BLaER1 treated with 17β-estradiol and CSF1 and Interleukin-3, amounts not matched to agents 10 nM and 100 nM (cell line): ENCODE data around the gene PLAA.

ENCODE experiments used
- H3K27ac ChIP-seq, 11 experiments: shearing (Covaris generic); formaldehyde crosslinking; 2 replicates each; pipeline ENCODE4 v1.8.1; 2022
- H3K27me3 ChIP-seq, 11 experiments: shearing (Covaris generic); formaldehyde crosslinking; 2 replicates each; pipeline ENCODE4 v1.8.1; 2022
- H3K36me3 ChIP-seq, 11 experiments: shearing (Covaris generic); formaldehyde crosslinking; 2 replicates each; pipeline ENCODE4 v1.8.1; 2022
- H3K4me1 ChIP-seq, 10 experiments: shearing (Covaris generic); formaldehyde crosslinking; 2 replicates each; pipeline ENCODE4 v1.8.1; 2022
- H3K4me2 ChIP-seq, 11 experiments: shearing (Covaris generic); formaldehyde crosslinking; 2 replicates each; pipeline ENCODE4 v1.8.1; 2022
- H3K4me3 ChIP-seq, 10 experiments: shearing (Covaris generic); formaldehyde crosslinking; 2 replicates each; pipeline ENCODE4 v1.8.1; 2022
- H3K9ac ChIP-seq, 11 experiments: shearing (Covaris generic); formaldehyde crosslinking; 2 replicates each; pipeline ENCODE4 v1.8.1; 2022
- H3K9me3 ChIP-seq, 11 experiments: shearing (Covaris generic); formaldehyde crosslinking; replicated peaks in 1 of 11; 2 replicates each; pipeline ENCODE4 v1.8.1; 2022
- H4K20me1 ChIP-seq, 11 experiments: shearing (Covaris generic); formaldehyde crosslinking; 2 replicates each; pipeline ENCODE4 v1.8.1; 2022
- Cebpa-rat ChIP-seq, 11 experiments: shearing (Covaris generic); IDR thresholded peaks; 2 replicates each; pipeline ENCODE4 v1.8.1; 2022

Gene PLAA

DNA sequence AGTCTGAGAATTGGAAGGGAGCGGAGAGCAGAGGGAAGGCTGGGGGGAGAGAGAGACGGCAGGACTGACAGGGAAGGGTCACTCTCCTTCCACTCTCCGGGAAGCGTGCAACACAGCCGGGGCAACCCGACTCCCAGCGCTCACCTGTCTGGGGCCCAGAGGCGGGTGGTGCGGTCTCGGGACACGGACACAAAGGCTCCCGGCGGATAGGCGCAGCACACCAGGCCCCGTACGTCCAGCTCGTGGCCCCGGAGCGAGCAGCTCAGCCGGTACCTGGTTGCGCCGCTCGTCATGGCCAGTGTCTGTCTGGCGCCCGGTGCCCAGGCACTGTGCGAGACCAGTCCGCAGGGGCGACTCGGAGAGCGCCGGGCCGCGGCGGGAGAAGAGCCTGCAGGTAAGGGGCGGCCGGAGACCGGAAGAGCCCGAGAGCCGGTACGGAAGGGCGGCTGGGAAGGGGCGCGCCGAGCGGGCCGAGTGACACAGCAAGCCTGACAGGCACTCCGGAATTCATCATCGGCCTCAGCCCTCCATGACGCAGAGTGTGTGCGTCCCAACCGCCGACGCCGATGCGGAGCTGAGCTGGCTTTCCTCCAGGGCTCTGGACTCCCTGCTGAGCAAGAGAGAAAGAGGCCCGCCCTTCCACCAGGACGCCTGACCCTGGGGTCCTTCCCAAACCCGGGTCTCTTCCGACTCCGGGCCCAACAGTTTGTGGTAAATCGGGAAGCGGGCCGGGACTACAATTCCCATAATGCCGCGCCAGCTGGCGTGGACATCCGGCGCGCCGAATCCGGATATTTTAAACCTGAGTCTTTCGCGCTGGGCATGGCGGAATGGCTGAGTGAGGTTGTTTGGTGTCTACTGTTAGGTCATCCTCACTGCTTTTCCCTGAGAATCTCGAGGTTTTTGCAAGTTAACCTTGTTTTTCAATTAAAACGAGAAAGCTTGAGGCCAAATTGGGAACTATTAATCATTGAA lies at the start of gene PLAA:
TSS of gene PLAA (minus strand) at position 490 of the 975 bp plus-strand sequence. CDS start at position 293, 197 bp downstream.
- H3K4me1 ChIP-seq: peaks cover 9 to 33% (median 22%) of the 10 kb centered on the region in 10 experiments; a peak in 19 of 20 replicates
- H3K4me3 ChIP-seq: peak within 1 kb of the TSS; percentile 91 to 100 (median 96)
- H3K36me3 ChIP-seq: peaks cover 10 to 33% (median 23%) of the 10 kb centered on the region in 11 experiments; a peak in 21 of 22 replicates

DNA sequence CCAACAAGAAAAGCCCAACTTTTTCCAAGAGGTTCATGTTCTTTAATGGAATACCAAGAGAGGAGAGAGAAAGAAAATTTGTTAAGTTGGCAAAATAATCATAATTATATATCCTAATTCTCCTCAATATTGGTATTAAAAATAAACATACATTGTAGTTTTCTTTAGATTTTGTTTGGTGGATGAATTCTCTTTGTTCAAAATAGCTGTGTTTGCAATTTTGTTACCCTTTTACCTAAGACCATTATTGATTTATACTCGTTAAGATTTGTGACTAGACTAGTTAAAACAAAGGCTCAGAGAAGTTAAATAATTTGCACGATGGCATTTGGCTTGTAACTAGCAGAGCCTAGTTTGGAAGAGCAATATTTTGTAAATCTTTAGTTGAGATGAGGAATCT lies 48.8 kb upstream of the PLAA start:
- Histone ChIP-seq H3K27ac (no peak overlapping the region), H3K4me1 (no peaks in the 10 kb centered on the region), H4K20me1 (no peaks in the 10 kb centered on the region), H3K9ac (no peak overlapping the region), H3K4me3 (no peak overlapping the region), H3K27me3 (no peaks in the 10 kb centered on the region), H3K36me3 (no peaks in the 10 kb centered on the region), H3K4me2 (no peak overlapping the region), H3K9me3 (no peaks in the 10 kb centered on the region)
- no peak for TF ChIP-seq Cebpa-rat (IDR thresholded peaks at IDR 0.05)

More for the DNA sequence above, at the start of gene PLAA:
- no peaks in the 10 kb centered on the region for H3K27me3 ChIP-seq
- TF ChIP-seq Cebpa-rat (IDR thresholded peaks at IDR 0.05): no peak
- peak within 1 kb of the TSS; percentile 90 to 99 (median 94) for H3K4me2 ChIP-seq
- peaks cover 0 to 41% (median 37%) of the 10 kb centered on the region in 11 experiments; a peak in 15 of 22 replicates for H4K20me1 ChIP-seq
- peak within 1 kb of the TSS; percentile 96 to 100 (median 99) for H3K27ac ChIP-seq
- peak within 1 kb of the TSS; percentile 93 to 99 (median 98) for H3K9ac ChIP-seq
- H3K9me3 ChIP-seq: peaks cover 0 to 20% (median 2%) of the 10 kb centered on the region in 11 experiments; a peak in 8 of 22 replicates

DNA sequence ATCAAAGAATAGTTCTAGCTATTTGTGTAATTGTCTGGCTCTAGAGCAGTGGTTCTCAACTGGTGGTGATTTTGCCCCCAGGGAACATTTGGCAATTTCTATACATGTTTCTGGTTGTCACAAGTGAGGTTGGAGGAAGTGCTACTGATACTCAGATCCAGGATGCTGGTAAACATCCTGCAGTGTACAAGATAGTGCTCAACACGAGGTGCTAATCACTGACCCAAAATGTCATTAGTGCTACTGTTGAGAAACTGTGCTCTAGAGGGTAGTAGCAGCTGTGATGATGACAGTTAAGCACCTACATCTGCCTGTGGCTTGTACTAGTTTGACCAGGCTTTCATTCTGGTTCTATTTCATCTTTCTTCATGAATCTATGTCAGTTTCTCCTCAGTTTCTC lies 36.3 kb upstream of the PLAA start:
- Histone ChIP-seq H3K27ac (peak overlapping the region in 3 of 11 experiments; percentile 49 to 61 (median 59); a peak in 5 of 22 replicates), H3K4me2 (peak overlapping the region in 8 of 11 experiments; percentile 10 to 70 (median 39); a peak in 15 of 22 replicates), H3K9ac (no peak overlapping the region), H4K20me1 (no peaks in the 10 kb centered on the region), H3K4me3 (no peak overlapping the region), H3K9me3 (peaks cover 0 to 4% (median 0%) of the 10 kb centered on the region in 11 experiments; a peak in 3 of 22 replicates), H3K4me1 (peaks cover 0 to 15% (median 12%) of the 10 kb centered on the region in 10 experiments; a peak in 14 of 20 replicates), H3K27me3 (no peaks in the 10 kb centered on the region), H3K36me3 (no peaks in the 10 kb centered on the region)
- TF ChIP-seq Cebpa-rat (IDR thresholded peaks at IDR 0.05): peak in 3 of 11 experiments; percentile 13 to 56 (median 40); a peak in 2 of 22 replicates

DNA sequence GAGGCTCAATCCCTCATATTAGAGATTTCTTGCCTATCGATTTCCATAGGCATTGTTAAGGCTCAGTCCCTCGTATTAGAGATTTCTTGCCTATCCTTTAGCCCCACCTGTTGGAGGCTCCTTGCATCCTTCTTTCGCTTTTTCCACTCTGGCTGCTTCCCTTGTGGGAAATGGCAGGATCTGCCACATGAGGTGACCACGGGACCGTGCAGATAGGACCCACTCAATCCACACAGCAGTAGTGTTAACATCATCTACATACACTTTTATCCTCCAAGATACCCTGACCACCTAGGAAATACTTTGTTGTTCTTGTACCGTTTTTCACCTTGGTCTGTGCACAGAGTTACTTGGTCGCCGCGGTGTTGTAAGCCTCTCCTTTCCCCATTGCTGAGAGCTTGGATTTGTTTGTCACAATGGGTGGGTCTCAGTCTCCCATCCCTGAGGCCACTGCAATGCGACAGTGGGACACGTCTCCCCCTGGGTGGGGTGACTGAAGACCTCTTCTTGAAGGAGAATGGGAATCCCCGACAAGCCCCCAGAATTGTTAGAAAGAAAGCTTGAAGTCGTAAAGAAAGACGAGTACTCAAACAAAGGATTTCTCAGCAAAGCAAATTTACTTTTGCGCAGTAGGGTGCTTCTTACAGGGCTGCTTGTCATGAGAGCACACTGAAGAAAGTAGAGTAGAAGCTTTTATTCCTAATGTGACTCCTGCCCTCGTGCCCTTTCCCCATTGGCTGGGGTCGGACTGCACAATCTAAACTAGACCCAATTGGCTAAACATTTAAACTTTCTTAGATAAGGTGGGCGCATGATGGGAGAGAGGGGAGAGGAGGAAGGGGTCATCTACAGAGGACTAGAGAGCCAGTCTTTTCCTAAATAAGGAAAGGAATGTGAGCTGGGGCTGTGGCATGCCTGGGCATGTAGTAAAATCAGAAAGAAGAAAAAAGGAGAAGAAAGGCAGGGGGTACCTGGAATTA lies 29.0 kb upstream of the PLAA start:
- H3K4me2 ChIP-seq: no peak overlapping the region
- H3K9ac ChIP-seq: no peak overlapping the region

DNA sequence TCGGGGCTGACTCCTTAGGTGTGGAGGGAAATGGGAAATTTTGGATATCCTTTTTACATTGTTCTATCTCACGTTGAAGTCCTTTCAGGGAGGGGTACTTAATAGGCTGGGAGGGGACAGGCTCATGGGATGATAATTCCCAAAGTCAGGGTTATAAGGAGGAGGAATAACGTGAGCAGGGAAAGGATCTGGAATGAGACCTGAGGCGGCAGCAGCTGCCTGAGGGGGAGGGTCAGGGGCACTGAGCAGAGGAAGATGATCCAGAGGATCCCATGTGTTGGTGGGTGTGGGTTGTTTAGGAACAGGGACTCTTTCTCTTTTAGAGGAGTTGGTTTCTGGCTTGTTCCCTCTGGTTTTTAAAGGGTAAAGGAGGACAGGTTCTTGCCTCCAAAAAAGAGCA lies 27.9 kb upstream of the PLAA start:
- Histone ChIP-seq H3K27me3 (no peaks in the 10 kb centered on the region), H3K4me2 (no peak overlapping the region), H3K36me3 (no peaks in the 10 kb centered on the region), H3K4me1 (no peaks in the 10 kb centered on the region), H3K27ac (no peak overlapping the region), H4K20me1 (no peaks in the 10 kb centered on the region), H3K9me3 (no peaks in the 10 kb centered on the region), H3K9ac (no peak overlapping the region), H3K4me3 (no peak overlapping the region)
- no peak for TF ChIP-seq Cebpa-rat (IDR thresholded peaks at IDR 0.05)

More for the DNA sequence above, 29.0 kb upstream of the PLAA start:
- no peaks in the 10 kb centered on the region for H3K27me3 ChIP-seq
- no peaks in the 10 kb centered on the region for H3K36me3 ChIP-seq
- no peaks in the 10 kb centered on the region for H4K20me1 ChIP-seq
- H3K27ac ChIP-seq: no peak overlapping the region
- no peak for TF ChIP-seq Cebpa-rat (IDR thresholded peaks at IDR 0.05)
- no peaks in the 10 kb centered on the region for H3K9me3 ChIP-seq
- no peaks in the 10 kb centered on the region for H3K4me1 ChIP-seq
- no peak overlapping the region for H3K4me3 ChIP-seq

DNA sequence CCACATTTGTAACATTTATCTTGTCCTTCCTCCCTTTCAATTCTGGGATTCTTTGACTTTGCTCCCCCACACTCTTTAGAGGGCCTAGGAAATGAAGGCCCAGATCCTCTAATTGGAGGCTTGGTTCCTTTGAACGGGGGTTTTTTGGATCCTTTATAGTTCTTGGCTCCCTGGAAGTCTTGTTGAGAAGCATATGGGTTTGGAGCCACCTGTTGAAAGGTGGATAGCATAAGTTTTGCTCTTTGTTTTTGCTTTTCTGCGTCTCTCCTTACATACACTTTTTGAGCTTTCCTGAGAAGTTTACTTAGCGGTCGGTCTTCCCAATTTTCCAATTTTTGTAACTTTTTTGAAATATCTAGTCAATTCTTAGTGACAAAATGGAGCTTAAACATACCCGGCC lies 26.9 kb upstream of the PLAA start:
- Histone ChIP-seq H3K27me3 (no peaks in the 10 kb centered on the region), H3K4me3 (no peak overlapping the region), H3K27ac (no peak overlapping the region), H3K9me3 (no peaks in the 10 kb centered on the region), H4K20me1 (no peaks in the 10 kb centered on the region), H3K9ac (no peak overlapping the region), H3K4me2 (no peak overlapping the region), H3K36me3 (no peaks in the 10 kb centered on the region), H3K4me1 (no peaks in the 10 kb centered on the region)
- TF ChIP-seq Cebpa-rat (IDR thresholded peaks at IDR 0.05): no peak

DNA sequence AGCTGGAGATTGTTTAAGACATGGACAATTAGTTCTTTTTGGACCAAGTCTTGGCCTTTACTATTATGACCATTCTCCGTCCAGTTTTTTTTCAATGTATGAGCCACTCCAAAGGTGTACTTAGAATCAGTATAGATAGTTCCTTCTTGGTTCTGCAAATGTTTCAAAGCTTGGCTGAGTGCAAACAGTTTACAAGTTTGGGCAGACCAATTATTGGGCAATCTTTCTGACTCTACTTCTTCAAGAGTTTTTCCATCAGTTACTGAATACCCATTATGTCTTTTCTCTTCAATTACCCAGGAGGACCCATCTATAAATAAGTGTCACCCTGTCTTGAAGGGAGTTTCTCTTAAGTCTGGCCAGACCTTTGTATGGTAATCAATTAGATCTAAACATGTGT lies 24.7 kb upstream of the PLAA start:
- no peak for TF ChIP-seq Cebpa-rat (IDR thresholded peaks at IDR 0.05)
- no peaks in the 10 kb centered on the region for H3K27me3 ChIP-seq
- no peaks in the 10 kb centered on the region for H3K36me3 ChIP-seq
- no peak overlapping the region for H3K9ac ChIP-seq
- no peaks in the 10 kb centered on the region for H3K9me3 ChIP-seq
- H3K4me1 ChIP-seq: no peaks in the 10 kb centered on the region
- H4K20me1 ChIP-seq: no peaks in the 10 kb centered on the region
- no peak overlapping the region for H3K4me3 ChIP-seq
- no peak overlapping the region for H3K27ac ChIP-seq
- no peak overlapping the region for H3K4me2 ChIP-seq

DNA sequence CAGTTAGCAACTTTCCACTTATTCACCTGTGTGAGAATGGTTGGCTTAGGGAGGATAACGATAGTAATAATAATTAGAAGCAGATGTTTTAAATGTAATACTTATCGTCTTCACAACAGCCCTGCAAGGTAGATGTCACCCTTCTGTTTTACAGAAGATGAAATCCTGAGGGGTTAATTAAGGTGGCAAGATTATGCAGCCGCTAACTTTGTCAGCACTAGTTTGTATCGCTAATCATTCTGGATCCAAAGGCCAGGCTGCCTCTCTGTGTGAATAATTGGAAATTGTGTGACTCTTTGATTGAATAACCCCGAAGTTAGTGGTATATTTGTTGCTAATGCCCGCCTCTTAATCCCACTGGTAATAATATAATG lies 9.8 kb upstream of the PLAA start:
- no peak overlapping the region for H3K27ac ChIP-seq
- H3K4me3 ChIP-seq: 0 out of 20 replicates have a peak overlapping the region, but pooled peaks of 1 of the 10 experiments have one; percentile 36

More for the DNA sequence above, 9.8 kb upstream of the PLAA start:
- H3K9ac ChIP-seq: no peak overlapping the region
- no peaks in the 10 kb centered on the region for H4K20me1 ChIP-seq
- H3K4me1 ChIP-seq: peaks cover 0 to 14% (median 0%) of the 10 kb centered on the region in 10 experiments; a peak in 6 of 20 replicates
- H3K9me3 ChIP-seq: peaks cover 15 to 24% (median 20%) of the 10 kb centered on the region in 11 experiments
- H3K36me3 ChIP-seq: peaks cover 0 to 2% (median 0%) of the 10 kb centered on the region in 11 experiments; a peak in 2 of 22 replicates
- no peak for TF ChIP-seq Cebpa-rat (IDR thresholded peaks at IDR 0.05)
- H3K4me2 ChIP-seq: no peak overlapping the region
- H3K27me3 ChIP-seq: peaks cover 32 to 49% (median 43%) of the 10 kb centered on the region in 11 experiments
